GM12878 (cell line): ENCODE measurements around the gene CSTPP1. TPM values are rescaled to one million over a fixed set of nuclear protein-coding genes. Genes with fewer than 3 reads are reported as not detected.
A peak's percentile ranks its signal among the peaks of the same experiment; 100 is the strongest.

Experiments
- ATAC-seq: fragments of 200-7000 bp; cut with Tn5 transposase; 3 replicates; pipeline ENCODE4 v1.9.1; 2020; ENCODE audit warnings: mild to moderate bottlenecking, moderate library complexity
- BruUV-seq: library from RNA; stranded (reverse); fragments of 400-500 nt; replicated peaks from 2 replicates; lab custom pipeline; 2021; lab: Mats Ljungman, UMichigan
- CTCF ChIA-PET: fragments of 300-600 bp; sonication (Branson Sonifier 250); formaldehyde crosslinking; extraction: SDS; loops from one replicate; lab custom pipeline; 2021; ENCODE audit warnings: inconsistent platforms; lab: Yijun Ruan, JAX
- POLR2A ChIA-PET: fragments of 350-600 bp; formaldehyde crosslinking; extraction: SDS; loops from one replicate; lab custom pipeline; 2021; ENCODE audit warnings: inconsistent platforms; lab: Charles Lee
- RAD21 ChIA-PET: fragments of 300-600 bp; sonication (Branson Sonifier 250); formaldehyde crosslinking; loops from one replicate; lab custom pipeline; 2023; ENCODE audit warnings: antibody characterized with exemption; ENCODE audit not compliant: unreplicated experiment; lab: Charles Lee
- SMC1A ChIA-PET: fragments of 300-600 bp; sonication (Branson Sonifier 250); formaldehyde crosslinking; loops from one replicate; lab custom pipeline; 2023; ENCODE audit not compliant: unreplicated experiment, uncharacterized antibody; lab: Charles Lee
- DNase-seq: peaks from one replicate; pipeline ENCODE4 v3.0.0-alpha.2; 2011; ENCODE audit warnings: low read depth, low spot score
- FAIRE-seq: peaks from 3 replicates; lab custom pipeline; 2011; peaks lifted over from hg19 to GRCh38; lab: Jason Lieb, UNC
- H2AFZ ChIP-seq: 2 replicates; pipeline ENCODE4 v1.6.0; 2011; ENCODE audit warnings: low read depth, low read length, control low read depth; ENCODE audit not compliant: control insufficient read depth
- H3K27ac ChIP-seq: 2 replicates; pipeline ENCODE4 v1.5.1; 2011; ENCODE audit warnings: control low read depth; ENCODE audit not compliant: control insufficient read depth, insufficient read depth
- H3K27me3 ChIP-seq, 2 experiments: replicated peaks in 1 of 2; 2 replicates each; pipeline versions ENCODE4 v1.6.0 to v1.6.1; 2011; ENCODE audit warnings: low read length in 1 of 2; ENCODE audit not compliant: control insufficient read depth in 2 of 2, insufficient read depth in 2 of 2
- H3K36me3 ChIP-seq, 2 experiments: 2 replicates each; pipeline ENCODE4 v1.5.1; 2011; ENCODE audit warnings: low read length in 1 of 2; ENCODE audit not compliant: control insufficient read depth in 2 of 2, insufficient read depth in 2 of 2
- H3K4me1 ChIP-seq: 2 replicates; pipeline ENCODE4 v1.6.1; 2011; ENCODE audit warnings: mild to moderate bottlenecking, low read length, moderate library complexity, mixed read lengths; ENCODE audit not compliant: control insufficient read depth, insufficient read depth
- H3K4me2 ChIP-seq: 2 replicates; pipeline ENCODE4 v1.6.0; 2011; ENCODE audit warnings: control low read depth; ENCODE audit not compliant: control insufficient read depth, insufficient read depth
- H3K4me3 ChIP-seq: fragments of 200-600 bp; sonication (generic); 2 replicates; pipeline ENCODE4 v1.5.1; 2016
- H3K79me2 ChIP-seq: 2 replicates; pipeline ENCODE4 v1.6.0; 2011; ENCODE audit warnings: low read length; ENCODE audit not compliant: control insufficient read depth, insufficient read depth
- H3K9ac ChIP-seq: 2 replicates; pipeline ENCODE4 v1.8.0; 2011; ENCODE audit warnings: low read length, control low read depth, mixed read lengths; ENCODE audit not compliant: control insufficient read depth, insufficient read depth
- H3K9me3 ChIP-seq: replicated peaks from 3 replicates; pipeline ENCODE4 v1.5.1; 2011; ENCODE audit warnings: mild to moderate bottlenecking, low read length; ENCODE audit not compliant: control insufficient read depth, insufficient read depth
- H4K20me1 ChIP-seq: 2 replicates; pipeline ENCODE4 v1.6.0; 2011; ENCODE audit not compliant: control insufficient read depth, insufficient read depth
- ASH2L ChIP-seq: fragments of 300-600, 200-600 bp; sonication (generic); IDR thresholded peaks from 2 replicates; pipeline ENCODE4 v1.6.1; 2017; ENCODE audit warnings: low read depth, mild to moderate bottlenecking, borderline replicate concordance
- CBFB ChIP-seq: IDR thresholded peaks from 2 replicates; pipeline ENCODE4 v1.6.1; 2016; ENCODE audit warnings: antibody characterized with exemption, low read depth
- FOXM1 ChIP-seq: IDR thresholded peaks from 2 replicates; pipeline ENCODE4 v1.6.1; 2012; ENCODE audit warnings: low read depth, mild to moderate bottlenecking, inconsistent platforms, low read length, moderate library complexity
- IRF4 ChIP-seq: IDR thresholded peaks from 2 replicates; pipeline ENCODE4 v1.6.1; 2011; ENCODE audit warnings: low read depth, low read length
- JUNB ChIP-seq: IDR thresholded peaks from 2 replicates; pipeline ENCODE4 v1.6.1; 2016; ENCODE audit warnings: antibody characterized with exemption, mild to moderate bottlenecking
- MEF2B ChIP-seq: fragments of 450-650 bp; IDR thresholded peaks from 2 replicates; pipeline ENCODE4 v1.6.1; 2018; ENCODE audit warnings: mild to moderate bottlenecking, moderate library complexity; ENCODE audit not compliant: partially characterized antibody, poor library complexity, severe bottlenecking
- NRF1 ChIP-seq: conservative IDR thresholded peaks from 2 replicates; pipeline ENCODE4 v1.6.1; 2011; ENCODE audit warnings: mild to moderate bottlenecking, low read depth, low read length, improper control_type of control experiment
- RAD21 ChIP-seq: IDR thresholded peaks from 2 replicates; pipeline ENCODE4 v1.6.1; 2011; ENCODE audit warnings: mild to moderate bottlenecking, low read depth, low read length, moderate library complexity; ENCODE audit not compliant: insufficient read depth
- RFX5 ChIP-seq: IDR thresholded peaks from 2 replicates; pipeline ENCODE4 v1.6.1; 2011; ENCODE audit warnings: low read depth, low read length, improper control_type of control experiment
- RUNX3 ChIP-seq: IDR thresholded peaks from 2 replicates; pipeline ENCODE4 v1.6.1; 2012; ENCODE audit warnings: low read length, inconsistent platforms
- YY1 ChIP-seq: IDR thresholded peaks from 2 replicates; pipeline ENCODE4 v1.6.1; 2011; ENCODE audit warnings: low read depth, mild to moderate bottlenecking, low read length
- ZBED1 ChIP-seq: IDR thresholded peaks from 2 replicates; pipeline ENCODE4 v1.6.1; 2016; ENCODE audit warnings: borderline replicate concordance
- ZNF217 ChIP-seq: fragments of 450-650 bp; IDR thresholded peaks from 2 replicates; pipeline ENCODE4 v1.6.1; 2017; ENCODE audit warnings: antibody characterized with exemption, mild to moderate bottlenecking
- ZNF24 ChIP-seq: fragments of 450-650 bp; IDR thresholded peaks from 2 replicates; pipeline ENCODE4 v1.6.1; 2017; ENCODE audit warnings: antibody characterized with exemption, mild to moderate bottlenecking
- ZNF274 ChIP-seq: IDR thresholded peaks from one replicate; pipeline ENCODE4 v1.8.0; 2011; ENCODE audit not compliant: insufficient read length, insufficient read depth
- WGBS: methylation state at CpG from one replicate; pipeline ENCODE4 v1.1.6; 2016; ENCODE audit warnings: low lambda C conversion rate; ENCODE audit not compliant: insufficient replicate concordance, insufficient coverage; ENCODE audit errors: missing lambda C conversion rate; 5-methylcytosine and 5-hydroxymethylcytosine counted together
- in situ Hi-C: fragments of 300-500 bp; cut with MboI; formaldehyde crosslinking; loops from 9 replicates; pipeline ENCODE4 v1.14.3; 2018; ENCODE audit warnings: mixed read lengths
- intact Hi-C: fragments of 100-400 bp; cut with micrococcal nuclease; formaldehyde crosslinking; loops from one replicate; pipeline ENCODE4 v1.14.2; 2022; ENCODE audit not compliant: unreplicated experiment
- polyA plus RNA-seq, 11 experiments: library from polyadenylated mRNA; depleted of rRNA in 4 of 11; unstranded in 6 of 11; stranded (reverse) in 5 of 11; fragments of >200 nt; fragmentation: Nextera tagmentation in 4 of 11; fragmentation: Illumina TruSeq in 1 of 11; extraction: Ambion mirVana in 4 of 11; extraction: Trizol in 1 of 11; gene quantifications; 1 replicate in 1 of 11; 2 replicates in 10 of 11; pipeline versions ENCODE4 v1.2.1 to v1.2.3, GENCODE V29; 2011 to 2016; ENCODE audit warnings: inconsistent platforms in 2 of 11, missing spikeins in 2 of 11, low read depth in 1 of 11
- total RNA-seq, 4 experiments: library from RNA; depleted of rRNA in 3 of 4; stranded (reverse); fragments of >200 nt in 3 of 4; fragmentation: Illumina TruSeq in 1 of 4; extraction: Trizol in 1 of 4; gene quantifications; 2 replicates each; pipeline versions ENCODE4 v1.2.1 to v1.2.3, GENCODE V29; 2013 to 2021
- TF ChIP-seq, protein P1 (sequence below): IDR thresholded peaks from 2 replicates; pipeline ENCODE4 v1.6.1; 2012; ENCODE audit warnings: mild to moderate bottlenecking, low read depth, low read length
- TF ChIP-seq, protein P2 (sequence below): fragments of 450-650 bp; formaldehyde crosslinking; IDR thresholded peaks from 2 replicates; pipeline ENCODE4 v1.4.0; 2020; ENCODE audit warnings: mild to moderate bottlenecking, moderate library complexity

CSTPP1 gene
- total and polyA plus RNA-seq, 10 of the 15 experiments (the other 5 are each of a cell fraction or from before 2014, with no cell fraction given), result 7.1 to 23.4 (median 17.5) TPM

DNA sequence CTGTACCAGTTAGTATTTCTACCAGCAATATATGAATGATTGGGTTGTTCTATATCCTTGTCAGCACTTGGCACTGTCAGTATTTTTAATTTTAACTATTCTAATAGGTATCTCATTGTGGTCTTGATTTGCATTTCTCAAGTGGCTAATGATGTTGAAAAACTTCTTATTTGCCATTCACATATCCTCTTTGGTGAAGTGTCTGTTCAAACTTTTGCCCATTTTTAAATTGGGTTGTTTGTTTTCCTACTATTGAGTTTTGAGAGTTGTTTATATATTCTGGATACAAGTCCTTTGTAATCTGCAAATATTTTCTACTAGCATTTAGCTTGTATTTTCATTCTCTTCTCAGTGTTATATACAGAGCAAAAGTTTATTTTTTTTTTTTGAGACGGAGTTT lies 82.1 kb downstream of the CSTPP1 start:
- intact Hi-C loops (no loop called here), in situ Hi-C loops (no loop called here)
- ATAC-seq, result no peak
- Histone ChIP-seq H3K36me3 (no peaks in the 10 kb centered on the region), H2AFZ (no peak overlapping the region), H3K27me3 (no peaks in the 10 kb centered on the region), H3K9me3 (peaks cover 4% of the 10 kb centered on the region; the same call in 2 of the 3 replicates), H3K79me2 (no peaks in the 10 kb centered on the region), H3K4me1 (peaks cover 14% of the 10 kb centered on the region), H3K9ac (no peak overlapping the region), H3K27ac (no peak overlapping the region), H3K4me2 (0 out of 2 replicates have a peak overlapping the region, but pooled peaks have one; percentile 9), H3K4me3 (no peak overlapping the region), H4K20me1 (no peaks in the 10 kb centered on the region)
- RAD21 ChIA-PET, result interaction anchor here (0.7 kb wide), 1 partner anchor 92 kb away, joined by 3 read pairs; no protein-coding TSS in a partner anchor
- FAIRE-seq, result no peak
- no TSS peak for BruUV-seq
- POLR2A ChIA-PET, result interaction anchor here (0.6 to 0.8 kb wide), 3 partner anchors 17 to 43 kb away, joined by 3 read pairs; no protein-coding TSS in a partner anchor
- CTCF ChIA-PET, result interaction anchor here (1.1 kb wide), 1 partner anchor 134 kb away, joined by 3 read pairs; no protein-coding TSS in a partner anchor
- no peak for DNase-seq
- 100% methylated on average over 1 of the region's 1 CpG for WGBS
- no peak for TF ChIP-seq ZBED1
- no peak for TF ChIP-seq ZNF274
- TF ChIP-seq ZNF217, result no peak
- no peak for TF ChIP-seq RFX5
- TF ChIP-seq RAD21, result no peak
- no peak for TF ChIP-seq FOXM1
- TF ChIP-seq IRF4, result no peak
- TF ChIP-seq YY1, result no peak
- no peak for TF ChIP-seq ZNF24
- no peak for TF ChIP-seq RUNX3
- TF ChIP-seq CBFB, result no peak
- no peak for TF ChIP-seq MEF2B
- TF ChIP-seq, protein P1, sequence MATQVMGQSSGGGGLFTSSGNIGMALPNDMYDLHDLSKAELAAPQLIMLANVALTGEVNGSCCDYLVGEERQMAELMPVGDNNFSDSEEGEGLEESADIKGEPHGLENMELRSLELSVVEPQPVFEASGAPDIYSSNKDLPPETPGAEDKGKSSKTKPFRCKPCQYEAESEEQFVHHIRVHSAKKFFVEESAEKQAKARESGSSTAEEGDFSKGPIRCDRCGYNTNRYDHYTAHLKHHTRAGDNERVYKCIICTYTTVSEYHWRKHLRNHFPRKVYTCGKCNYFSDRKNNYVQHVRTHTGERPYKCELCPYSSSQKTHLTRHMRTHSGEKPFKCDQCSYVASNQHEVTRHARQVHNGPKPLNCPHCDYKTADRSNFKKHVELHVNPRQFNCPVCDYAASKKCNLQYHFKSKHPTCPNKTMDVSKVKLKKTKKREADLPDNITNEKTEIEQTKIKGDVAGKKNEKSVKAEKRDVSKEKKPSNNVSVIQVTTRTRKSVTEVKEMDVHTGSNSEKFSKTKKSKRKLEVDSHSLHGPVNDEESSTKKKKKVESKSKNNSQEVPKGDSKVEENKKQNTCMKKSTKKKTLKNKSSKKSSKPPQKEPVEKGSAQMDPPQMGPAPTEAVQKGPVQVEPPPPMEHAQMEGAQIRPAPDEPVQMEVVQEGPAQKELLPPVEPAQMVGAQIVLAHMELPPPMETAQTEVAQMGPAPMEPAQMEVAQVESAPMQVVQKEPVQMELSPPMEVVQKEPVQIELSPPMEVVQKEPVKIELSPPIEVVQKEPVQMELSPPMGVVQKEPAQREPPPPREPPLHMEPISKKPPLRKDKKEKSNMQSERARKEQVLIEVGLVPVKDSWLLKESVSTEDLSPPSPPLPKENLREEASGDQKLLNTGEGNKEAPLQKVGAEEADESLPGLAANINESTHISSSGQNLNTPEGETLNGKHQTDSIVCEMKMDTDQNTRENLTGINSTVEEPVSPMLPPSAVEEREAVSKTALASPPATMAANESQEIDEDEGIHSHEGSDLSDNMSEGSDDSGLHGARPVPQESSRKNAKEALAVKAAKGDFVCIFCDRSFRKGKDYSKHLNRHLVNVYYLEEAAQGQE, result no peak
- no peak for TF ChIP-seq NRF1
- TF ChIP-seq JUNB, result no peak
- TF ChIP-seq ASH2L, result no peak
- TF ChIP-seq, protein P2, sequence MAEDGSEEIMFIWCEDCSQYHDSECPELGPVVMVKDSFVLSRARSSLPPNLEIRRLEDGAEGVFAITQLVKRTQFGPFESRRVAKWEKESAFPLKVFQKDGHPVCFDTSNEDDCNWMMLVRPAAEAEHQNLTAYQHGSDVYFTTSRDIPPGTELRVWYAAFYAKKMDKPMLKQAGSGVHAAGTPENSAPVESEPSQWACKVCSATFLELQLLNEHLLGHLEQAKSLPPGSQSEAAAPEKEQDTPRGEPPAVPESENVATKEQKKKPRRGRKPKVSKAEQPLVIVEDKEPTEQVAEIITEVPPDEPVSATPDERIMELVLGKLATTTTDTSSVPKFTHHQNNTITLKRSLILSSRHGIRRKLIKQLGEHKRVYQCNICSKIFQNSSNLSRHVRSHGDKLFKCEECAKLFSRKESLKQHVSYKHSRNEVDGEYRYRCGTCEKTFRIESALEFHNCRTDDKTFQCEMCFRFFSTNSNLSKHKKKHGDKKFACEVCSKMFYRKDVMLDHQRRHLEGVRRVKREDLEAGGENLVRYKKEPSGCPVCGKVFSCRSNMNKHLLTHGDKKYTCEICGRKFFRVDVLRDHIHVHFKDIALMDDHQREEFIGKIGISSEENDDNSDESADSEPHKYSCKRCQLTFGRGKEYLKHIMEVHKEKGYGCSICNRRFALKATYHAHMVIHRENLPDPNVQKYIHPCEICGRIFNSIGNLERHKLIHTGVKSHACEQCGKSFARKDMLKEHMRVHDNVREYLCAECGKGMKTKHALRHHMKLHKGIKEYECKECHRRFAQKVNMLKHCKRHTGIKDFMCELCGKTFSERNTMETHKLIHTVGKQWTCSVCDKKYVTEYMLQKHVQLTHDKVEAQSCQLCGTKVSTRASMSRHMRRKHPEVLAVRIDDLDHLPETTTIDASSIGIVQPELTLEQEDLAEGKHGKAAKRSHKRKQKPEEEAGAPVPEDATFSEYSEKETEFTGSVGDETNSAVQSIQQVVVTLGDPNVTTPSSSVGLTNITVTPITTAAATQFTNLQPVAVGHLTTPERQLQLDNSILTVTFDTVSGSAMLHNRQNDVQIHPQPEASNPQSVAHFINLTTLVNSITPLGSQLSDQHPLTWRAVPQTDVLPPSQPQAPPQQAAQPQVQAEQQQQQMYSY (CRISPR knock-in tag), result no peak
- SMC1A ChIA-PET, result interaction anchor here (1.0 to 1.9 kb wide), 2 partner anchors 10 to 17 kb away, joined by 3 to 7 read pairs; no protein-coding TSS in a partner anchor
